RPMI7951 (cell line): ENCODE data around the gene OR8B4. TPM values are rescaled to one million over a fixed set of nuclear protein-coding genes. Genes with fewer than 3 reads are reported as not detected.
"Not testable (repeated sequence)": the region's sequence is repeated elsewhere in the genome, so short reads cannot be mapped to it uniquely, and the experiment has no call there.

Experiments
- DNase-seq: peaks from one replicate; pipeline ENCODE4 v3.0.0-alpha.2; 2012; ENCODE audit warnings: low read depth
- total RNA-seq: library from RNA; depleted of rRNA; stranded (reverse); fragments of >200 nt; shearing (Covaris generic); gene quantifications from 2 replicates; pipeline ENCODE4 v1.2.3, GENCODE V29; 2014; rRNA removed

Gene OR8B4
- total RNA-seq, 1 experiment from 2014 or later: not detected

- DNase-seq: no peak
Observed at GRCh38 chr11:124409906-124410305, 14.8 kb downstream of the OR8B4 start.

- no peak for DNase-seq
Observed at GRCh38 chr11:124405581-124405980, 19.1 kb downstream of the OR8B4 start.

- DNase-seq: not testable (repeated sequence)
Observed at GRCh38 chr11:124403186-124403585, 21.5 kb downstream of the OR8B4 start.

- peak; percentile 69 for DNase-seq
Observed at GRCh38 chr11:124402326-124402922, 22.2 kb downstream of the OR8B4 start.

GRCh38 chr11:124398924-124399323, 25.7 kb downstream of the OR8B4 start, which contains the start of gene OR8B3:
Gene OR8B3 (minus strand): TSS chr11:124399024. CDS start chr11:124397351, 1,673 bp downstream.
- DNase-seq: no peak

- not testable (repeated sequence) for DNase-seq
Observed at GRCh38 chr11:124396847-124397246, 27.8 kb downstream of the OR8B4 start.

GRCh38 chr11:124394408-124394807, 30.3 kb downstream of the OR8B4 start:
- peak; percentile 46 for DNase-seq

- no peak for DNase-seq
Observed at GRCh38 chr11:124384399-124384798, 40.3 kb downstream of the OR8B4 start, which contains the start of gene OR8B2. Gene OR8B2 (minus strand): TSS chr11:124384499. CDS start chr11:124383343, 1,156 bp downstream.

GRCh38 chr11:124382857-124383256, 41.8 kb downstream of the OR8B4 start:
- not testable (repeated sequence) for DNase-seq

- no peak for DNase-seq
Observed at GRCh38 chr11:124380585-124380984, 44.1 kb downstream of the OR8B4 start.

- no peak for DNase-seq
Observed at GRCh38 chr11:124376280-124376679, 48.4 kb downstream of the OR8B4 start.

Other genes starting within 250 kb of the OR8B4 start
- gene OR10D3, start 241.5 kb downstream of the OR8B4 start, total RNA-seq: not detected in 2 replicates
- gene OR8G1, start 183.8 kb downstream of the OR8B4 start, total RNA-seq: not detected in 2 replicates
- gene OR8G5, start 168.5 kb downstream of the OR8B4 start, total RNA-seq: not detected in 2 replicates
- gene OR8D1, start 110.9 kb downstream of the OR8B4 start, total RNA-seq: not detected in 2 replicates
- not detected in 2 replicates for gene OR8D2, start 104.7 kb downstream of the OR8B4 start, total RNA-seq
- not detected in 2 replicates for gene OR8B2, start 40.4 kb downstream of the OR8B4 start, total RNA-seq
- not detected in 2 replicates for gene OR8B3, start 25.8 kb downstream of the OR8B4 start, total RNA-seq
- not detected in 2 replicates for gene OR8B8, start 20.8 kb upstream of the OR8B4 start, total RNA-seq
- not detected in 2 replicates for gene OR8B12, start 118.8 kb upstream of the OR8B4 start, total RNA-seq
- gene OR8A1, start 145.1 kb upstream of the OR8B4 start, total RNA-seq: not detected in 2 replicates
- gene PANX3, start 186.6 kb upstream of the OR8B4 start, total RNA-seq: not detected in 2 replicates
- 16.2 and 19.3 TPM in 2 replicates for gene TBRG1, start 198.0 kb upstream of the OR8B4 start, total RNA-seq
- gene SIAE, start 248.9 kb upstream of the OR8B4 start, total RNA-seq: 6.7 and 12.0 TPM in 2 replicates
- gene SPA17, start 249.0 kb upstream of the OR8B4 start, total RNA-seq: 21.7 and 27.3 TPM in 2 replicates